ENCODE measurements around the gene DCPS.
A peak's percentile ranks its signal among the peaks of the same experiment; 100 is the strongest.
"Not testable (repeated sequence)": the region's sequence is repeated elsewhere in the genome, so short reads cannot be mapped to it uniquely, and the experiment has no call there.

The DCPS gene, protein sequence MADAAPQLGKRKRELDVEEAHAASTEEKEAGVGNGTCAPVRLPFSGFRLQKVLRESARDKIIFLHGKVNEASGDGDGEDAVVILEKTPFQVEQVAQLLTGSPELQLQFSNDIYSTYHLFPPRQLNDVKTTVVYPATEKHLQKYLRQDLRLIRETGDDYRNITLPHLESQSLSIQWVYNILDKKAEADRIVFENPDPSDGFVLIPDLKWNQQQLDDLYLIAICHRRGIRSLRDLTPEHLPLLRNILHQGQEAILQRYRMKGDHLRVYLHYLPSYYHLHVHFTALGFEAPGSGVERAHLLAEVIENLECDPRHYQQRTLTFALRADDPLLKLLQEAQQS

GRCh38 chr11:126303623-126304456 is at the start of gene DCPS:
Gene DCPS (plus strand): TSS chr11:126304060. CDS start chr11:126304081, 21 bp downstream.
- DNase-seq, result peak; percentile 100

DNA sequence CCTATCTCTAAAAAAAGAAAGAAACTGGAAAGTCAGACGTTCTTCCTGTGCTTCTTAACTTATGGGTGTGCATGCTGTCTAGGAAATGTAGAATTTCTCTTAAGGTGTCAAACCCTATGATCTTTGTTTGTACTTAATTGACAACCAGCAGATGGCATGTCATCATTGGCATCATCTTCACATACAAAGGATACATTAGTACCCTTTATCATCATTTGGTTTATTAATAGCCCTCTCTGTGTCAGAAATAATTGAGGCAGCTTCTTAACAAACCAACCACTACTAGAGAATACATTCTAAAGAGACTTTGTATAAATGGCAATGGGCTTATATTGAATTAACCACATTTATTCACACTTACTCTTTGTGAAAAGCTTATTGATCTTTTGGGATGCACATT is 49.0 kb upstream of the DCPS start:
- no peak for DNase-seq

DNA sequence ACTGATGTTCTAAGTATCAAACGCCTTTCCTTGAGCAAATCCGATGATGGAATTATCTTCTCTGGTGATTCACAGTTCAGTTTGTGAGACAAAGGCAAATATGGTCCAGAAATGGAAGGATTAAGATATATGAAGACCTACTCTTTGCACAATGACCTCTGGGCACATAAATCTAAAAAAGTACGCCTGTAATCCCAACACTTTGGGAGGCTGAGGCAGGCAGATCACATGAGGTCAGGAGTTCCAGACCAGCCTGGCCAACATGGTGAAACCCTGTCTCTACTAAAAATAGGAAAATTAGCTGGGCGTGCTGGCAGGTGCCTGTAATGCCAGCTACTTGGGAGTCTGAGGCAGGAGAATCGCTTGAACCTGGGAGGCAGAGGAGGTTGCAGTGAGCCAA is 48.4 kb upstream of the DCPS start:
- not testable (repeated sequence) for DNase-seq

GRCh38 chr11:126256216-126256615 is 47.6 kb upstream of the DCPS start:
- DNase-seq, result no peak

DNA sequence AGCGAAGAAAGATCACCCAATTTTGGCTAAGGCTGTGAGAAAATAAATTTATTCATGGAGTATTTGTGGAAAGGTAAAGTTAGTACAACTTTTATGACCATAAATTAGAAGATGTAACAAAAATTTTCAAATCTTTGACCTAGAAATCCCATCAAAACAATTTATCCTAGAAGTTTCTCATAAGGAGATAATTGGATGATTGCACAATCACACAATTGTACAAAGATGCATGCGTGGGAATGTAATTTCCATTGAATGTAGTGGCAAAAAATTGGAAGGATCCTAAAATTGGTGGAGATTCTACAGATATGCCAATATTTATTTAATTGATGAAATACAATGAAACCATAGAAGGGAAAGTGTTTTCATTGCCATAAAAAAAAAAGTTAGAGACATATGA is 46.7 kb upstream of the DCPS start:
- DNase-seq, result no peak

GRCh38 chr11:126257764-126258163 is 46.1 kb upstream of the DCPS start:
- DNase-seq, result no peak

- no peak for DNase-seq
Measured at GRCh38 chr11:126262216-126262615, 41.6 kb upstream of the DCPS start.

DNA sequence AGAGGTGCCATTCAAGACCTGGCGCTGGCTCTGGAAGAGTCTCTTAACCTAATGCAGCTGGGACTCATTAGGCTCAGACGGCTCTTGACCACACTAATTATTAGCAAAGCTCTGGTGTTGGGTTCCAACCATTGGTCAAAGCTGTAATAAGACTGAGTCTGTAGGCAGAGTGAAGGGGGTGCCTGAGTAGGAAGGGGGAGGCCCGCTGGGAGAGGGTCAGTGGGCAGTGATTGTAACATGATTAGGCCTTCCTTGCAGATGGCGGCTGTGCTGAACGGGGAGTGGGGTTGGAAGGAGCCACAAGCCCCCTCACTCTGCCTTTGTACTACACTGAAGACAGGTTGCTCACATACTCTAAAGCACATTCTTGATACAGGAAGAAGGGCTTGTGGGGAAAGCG is 40.4 kb upstream of the DCPS start:
- DNase-seq, result no peak

DNA sequence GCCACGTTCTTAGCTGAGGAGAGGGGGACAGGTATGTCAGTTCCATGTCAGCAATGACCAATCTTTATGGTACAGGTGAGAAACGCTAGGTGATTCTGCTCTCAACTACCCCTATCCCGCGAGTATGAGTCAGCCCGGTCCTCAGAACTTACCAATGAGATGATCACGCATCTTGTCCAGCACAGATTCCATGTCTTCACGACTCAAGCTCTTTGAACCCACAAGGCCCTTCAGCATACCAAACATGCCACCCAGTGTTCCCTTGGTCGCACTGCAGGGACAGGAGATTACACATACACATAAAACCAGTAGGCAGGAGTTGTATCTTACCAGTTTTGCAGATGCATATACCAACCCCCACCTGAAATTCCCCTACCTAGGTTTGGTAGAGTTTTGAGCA is 38.0 kb upstream of the DCPS start:
- DNase-seq, result no peak

DNA sequence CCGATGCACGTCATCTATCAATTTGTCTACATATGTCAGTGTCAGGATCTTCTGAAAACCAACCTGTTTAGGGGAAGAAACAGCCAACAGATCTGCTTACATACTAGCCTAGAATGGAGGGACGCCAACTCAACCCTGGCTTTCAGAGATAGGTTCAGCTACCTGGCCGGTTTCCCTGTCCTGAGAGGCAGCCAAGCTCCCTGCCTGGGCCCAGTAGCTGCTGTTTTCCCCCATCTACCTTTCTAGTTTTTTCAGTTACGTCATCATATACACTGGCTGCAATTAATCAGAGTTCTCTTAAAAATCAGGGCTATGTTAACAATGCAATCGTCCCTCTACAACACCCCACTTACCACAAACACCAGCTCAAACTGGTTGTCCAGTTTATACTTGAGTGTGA is 36.2 kb upstream of the DCPS start:
- no peak for DNase-seq

DNA sequence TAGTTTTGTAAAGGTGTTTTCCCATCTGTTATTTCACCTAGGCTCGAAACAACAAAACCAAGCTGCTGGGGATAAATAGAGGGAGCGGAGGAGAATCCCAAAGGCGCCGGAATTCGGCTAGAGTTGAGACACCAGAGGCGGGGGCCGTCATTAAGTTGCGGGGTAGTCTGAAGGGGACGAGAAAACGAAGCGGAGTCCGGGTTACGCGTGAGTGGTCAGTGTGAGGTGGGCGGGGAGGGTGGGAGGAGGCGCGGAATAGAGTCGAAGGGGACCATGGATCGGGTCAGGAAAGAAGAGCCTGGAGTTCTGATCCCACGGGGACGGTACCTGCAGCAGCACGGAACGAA is 35.5 kb upstream of the DCPS start:
- no peak for DNase-seq

DNA sequence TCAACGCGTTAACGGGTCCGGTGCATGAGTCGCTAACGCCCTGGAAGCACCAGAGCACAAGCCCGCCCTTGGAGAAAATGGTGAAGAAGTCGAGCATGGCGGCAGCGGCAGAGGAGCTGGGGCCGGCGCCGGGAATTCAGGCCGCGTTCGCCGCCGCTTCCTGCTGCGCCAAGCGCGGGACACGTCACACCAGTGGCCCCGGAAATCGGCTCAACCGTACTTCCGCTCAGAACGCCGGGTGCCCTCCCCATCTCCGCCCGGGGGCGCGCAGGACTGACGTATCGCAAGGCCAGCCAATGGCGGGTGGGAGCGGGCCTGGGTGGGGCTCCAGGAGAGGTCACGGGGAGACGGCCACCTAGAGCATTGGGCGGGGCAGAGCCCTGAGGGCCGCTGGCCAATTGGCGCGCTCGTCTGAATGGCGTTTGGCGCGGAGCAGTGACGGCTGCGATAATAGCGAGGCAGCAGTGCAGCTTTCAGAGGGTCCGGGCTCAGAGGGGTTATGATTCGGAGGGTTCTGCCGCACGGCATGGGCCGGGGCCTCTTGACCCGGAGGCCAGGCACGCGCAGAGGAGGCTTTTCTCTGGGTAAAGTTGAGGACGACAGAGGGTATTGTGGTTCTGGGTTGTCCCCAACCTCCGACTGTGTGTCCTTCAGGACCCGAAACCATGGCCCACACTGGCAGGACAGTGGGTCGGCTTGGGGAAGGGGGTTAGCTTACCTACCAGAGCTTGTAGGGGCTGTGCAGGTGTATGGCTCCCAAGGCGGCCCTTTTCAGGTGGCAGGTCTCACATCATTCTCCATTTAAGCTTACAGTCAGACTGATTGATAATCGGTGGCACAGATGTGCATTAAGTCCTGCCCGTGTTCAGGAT is 34.9 kb upstream of the DCPS start, which contains the start of the genes FOXRED1 and SRPRA:
FOXRED1 (plus strand) TSS at position 447 of the 872 bp plus-strand sequence; CDS start at position 500, 53 bp downstream.
SRPRA (minus strand) TSS at position 188 of the 872 bp plus-strand sequence; CDS start at position 97, 91 bp downstream.
- DNase-seq, result peak; percentile 100

DNA sequence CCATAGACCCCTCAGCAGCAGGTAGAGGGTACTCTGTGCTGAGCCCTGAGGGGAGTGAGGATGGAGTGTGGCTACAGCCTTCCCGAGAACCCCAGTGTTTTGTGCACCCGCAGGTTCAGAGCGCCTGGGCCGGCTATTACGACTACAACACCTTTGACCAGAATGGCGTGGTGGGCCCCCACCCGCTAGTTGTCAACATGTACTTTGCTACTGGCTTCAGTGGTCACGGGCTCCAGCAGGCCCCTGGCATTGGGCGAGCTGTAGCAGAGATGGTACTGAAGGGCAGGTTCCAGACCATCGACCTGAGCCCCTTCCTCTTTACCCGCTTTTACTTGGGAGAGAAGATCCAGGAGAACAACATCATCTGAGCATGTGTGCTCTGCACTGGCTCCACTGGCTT is 26.5 kb upstream of the DCPS start:
- no peak for DNase-seq

GRCh38 chr11:126277780-126278179 is 26.1 kb upstream of the DCPS start:
- no peak for DNase-seq

GRCh38 chr11:126279191-126279590 is 24.7 kb upstream of the DCPS start:
- no peak for DNase-seq

DNA sequence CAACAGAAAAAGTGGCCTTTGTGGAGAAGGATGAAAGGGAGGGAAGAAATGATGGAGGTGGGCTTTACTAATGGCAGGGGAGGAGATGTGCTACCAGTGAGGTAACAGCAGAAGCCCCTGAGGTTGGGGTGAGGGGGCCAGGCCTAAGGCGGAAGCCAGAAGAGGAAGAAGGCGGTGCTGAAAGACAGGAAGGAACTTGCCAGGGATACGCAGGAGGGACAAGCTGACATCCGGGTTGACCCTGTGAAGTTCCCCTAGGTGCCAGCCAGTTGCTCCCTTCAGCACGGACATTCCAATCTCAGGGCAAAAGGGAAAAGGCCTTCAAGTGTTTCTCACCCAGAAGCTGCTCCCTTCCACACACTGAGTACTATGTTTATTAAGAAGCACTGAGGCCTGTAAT is 23.3 kb upstream of the DCPS start:
- DNase-seq, result no peak

DNA sequence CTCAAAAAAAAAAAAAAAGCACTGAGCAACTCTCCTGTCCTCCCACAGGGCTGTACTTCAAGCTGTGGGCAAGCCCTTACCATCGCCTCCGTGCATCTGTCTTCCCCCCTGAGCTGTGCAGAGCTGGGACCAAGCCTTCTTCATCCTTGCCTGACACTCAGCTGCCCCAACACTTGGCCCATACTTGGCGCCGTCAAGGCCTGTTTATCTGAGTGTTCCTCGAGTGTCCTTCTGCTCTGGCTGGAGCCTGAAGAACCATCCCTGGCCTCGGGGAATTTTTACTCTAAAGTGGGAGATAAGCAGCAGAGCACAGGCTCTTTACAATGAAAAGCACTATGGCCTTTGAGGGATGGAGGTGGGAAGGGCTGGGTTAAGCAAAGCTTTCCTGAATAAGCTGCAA is 22.6 kb upstream of the DCPS start:
- DNase-seq, result no peak

DNA sequence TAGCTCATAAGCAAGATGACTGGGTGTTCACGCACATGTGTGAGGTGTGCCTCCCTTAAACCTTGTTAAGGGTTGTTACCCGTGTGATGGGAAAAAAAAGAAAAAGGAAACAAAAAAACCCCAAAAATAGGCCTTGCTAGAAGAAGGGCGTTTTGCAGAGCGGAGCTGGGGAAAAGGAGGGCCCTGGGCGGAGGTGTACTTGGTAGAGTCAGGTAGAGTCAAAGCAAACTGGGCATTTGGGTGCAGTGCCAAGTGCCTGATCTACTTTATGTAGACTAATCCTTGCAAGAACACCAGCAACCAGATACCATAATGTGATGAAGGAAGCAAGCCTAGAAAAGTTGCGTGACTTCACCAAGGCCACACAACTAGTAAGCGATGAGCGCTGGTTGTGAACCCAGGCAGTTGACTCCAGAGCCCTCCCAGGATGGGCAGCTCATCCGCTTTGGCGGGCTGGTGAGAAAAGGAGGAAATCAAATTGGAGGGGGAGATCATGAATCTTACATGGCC is 22.1 kb upstream of the DCPS start:
- no peak for DNase-seq

DNA sequence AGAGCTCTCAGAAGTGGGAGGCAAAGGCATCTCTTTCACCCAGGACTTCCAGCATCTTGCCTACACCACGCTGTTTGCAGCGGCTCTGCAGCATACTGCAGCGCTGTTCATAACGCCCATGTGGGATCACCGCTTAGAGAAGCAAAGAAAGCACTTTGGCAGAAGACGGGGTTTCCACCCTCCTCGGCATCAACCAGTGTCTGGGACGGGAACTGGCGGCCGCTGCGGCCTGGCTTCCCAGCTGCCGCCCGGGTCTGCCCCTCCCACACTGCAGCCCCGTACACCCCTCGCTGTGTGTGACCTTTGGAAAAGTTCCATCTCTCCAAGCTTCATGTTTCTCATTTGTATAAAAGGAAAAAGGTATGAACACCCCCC is 21.5 kb upstream of the DCPS start:
- peak; percentile 70 for DNase-seq

DNA sequence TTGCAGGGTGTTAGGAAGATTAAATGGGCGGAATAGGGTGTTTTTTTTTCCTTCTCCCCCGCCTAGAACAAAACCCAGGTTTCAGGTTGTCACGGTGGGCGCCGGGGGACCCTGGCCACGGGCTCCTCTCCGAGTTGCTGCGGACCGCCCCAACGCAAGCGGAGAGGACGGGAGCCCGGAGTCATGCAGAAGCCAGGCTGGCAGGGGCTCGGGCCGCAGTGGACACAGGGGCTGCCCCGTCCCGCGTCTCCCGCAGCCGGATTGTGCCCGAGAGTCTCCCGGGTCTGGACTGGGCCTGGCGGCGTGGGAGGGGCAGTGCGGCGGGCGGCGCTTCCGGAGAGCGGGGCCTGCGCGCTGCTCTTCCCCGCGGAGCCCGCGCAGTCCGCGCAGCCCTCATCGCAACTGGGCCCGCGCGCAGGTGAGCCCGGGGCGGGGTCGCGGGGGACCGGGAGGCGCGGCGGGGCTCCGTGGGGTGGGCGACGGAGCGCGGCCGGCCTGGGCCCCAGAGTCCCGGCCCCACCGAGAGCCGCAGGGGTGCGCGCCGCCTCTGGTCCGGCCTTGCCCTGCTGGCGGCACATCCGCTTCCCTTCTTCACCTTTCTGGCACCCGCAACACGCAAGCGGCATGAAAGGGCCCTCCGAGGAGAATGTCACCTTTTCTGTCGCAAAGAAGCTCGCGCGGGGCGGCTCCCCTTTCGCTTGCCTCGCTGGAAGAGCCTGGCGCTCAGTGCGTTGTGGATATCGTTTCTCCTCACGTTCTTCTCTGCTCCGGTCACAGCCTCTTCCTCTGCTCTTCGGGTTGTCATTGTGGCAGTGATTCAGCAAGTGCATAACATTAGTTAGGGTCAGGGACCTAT is 20.9 kb upstream of the DCPS start, which contains the start of gene TIRAP:
TIRAP (plus strand) TSS at position 358 of the 856 bp plus-strand sequence. CDS start 7,802 bp downstream, outside the sequence.
- DNase-seq, result peak; percentile 76

DNA sequence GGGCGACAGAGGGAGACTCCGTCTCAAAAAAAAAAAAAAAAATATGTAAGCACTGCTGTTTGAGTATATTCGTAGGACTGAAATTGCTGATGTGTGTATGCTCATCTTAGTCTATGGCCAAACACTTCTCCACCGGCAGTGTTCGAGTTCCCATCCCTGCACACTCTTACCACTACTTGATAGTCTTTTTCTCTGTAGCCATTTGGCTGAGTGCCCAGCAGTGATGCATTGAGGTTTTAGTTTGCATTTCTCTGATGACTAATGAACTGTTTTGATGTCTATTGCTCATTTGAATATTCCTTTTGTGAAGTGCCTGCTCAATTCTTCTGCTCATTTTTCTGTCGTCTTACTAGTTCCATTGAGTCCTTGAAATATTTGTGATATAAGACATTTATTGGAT is 19.0 kb upstream of the DCPS start:
- DNase-seq, result peak; percentile 95

- no peak for DNase-seq
Measured at GRCh38 chr11:126288237-126288636, 15.6 kb upstream of the DCPS start.

All from NCI-H526 treated with DMSO at 0.1 percent for 48 hours (cell line).